Measurements from ENCODE around the gene CDH20. TPM values are rescaled to one million over a fixed set of nuclear protein-coding genes. Genes with fewer than 3 reads are reported as not detected.

The CDH20 gene
- total RNA-seq, 2 experiments from 2014 or later: 0.06 to 0.19 TPM

- POLR2A ChIA-PET: no interaction called here
- CTCF ChIA-PET: no interaction called here
Observed at GRCh38 chr18:61556862-61557261, 223.6 kb downstream of the CDH20 start.

DNA sequence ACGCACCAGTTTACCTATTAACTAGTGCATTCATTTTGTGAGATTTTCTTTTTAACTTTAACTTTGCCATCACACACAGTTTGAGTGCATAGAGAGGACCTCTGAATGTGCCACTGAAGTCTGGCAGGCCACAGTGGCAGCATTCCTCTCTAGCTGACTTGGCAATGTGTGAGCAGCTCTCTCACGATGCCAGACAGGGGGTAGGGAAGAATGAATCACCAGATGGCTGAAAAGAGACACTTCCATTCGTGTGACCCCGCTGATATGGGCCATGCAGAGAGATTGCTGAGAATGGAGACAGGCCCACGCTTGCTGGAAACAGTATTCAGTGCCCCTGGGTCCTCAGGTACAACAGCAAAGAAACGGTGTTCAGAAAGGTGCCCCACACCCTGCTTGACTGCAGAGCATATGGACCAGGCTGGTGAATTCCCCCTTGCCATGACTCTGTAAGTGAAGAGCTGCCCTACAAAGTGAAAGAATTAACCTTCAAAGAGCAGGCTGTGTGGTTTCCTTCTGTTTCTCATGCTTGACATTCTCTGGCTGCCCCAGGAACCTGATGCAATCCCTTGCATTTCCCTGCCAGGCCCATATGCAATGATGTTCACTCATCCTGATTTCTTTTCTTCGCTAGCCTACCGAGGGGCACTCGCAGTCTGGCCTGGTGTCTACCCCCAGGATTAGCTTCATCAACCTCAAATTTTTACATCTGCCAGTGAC is 236.1 kb downstream of the CDH20 start:
- POLR2A ChIA-PET: no interaction called here
- CTCF ChIA-PET: no interaction called here

DNA sequence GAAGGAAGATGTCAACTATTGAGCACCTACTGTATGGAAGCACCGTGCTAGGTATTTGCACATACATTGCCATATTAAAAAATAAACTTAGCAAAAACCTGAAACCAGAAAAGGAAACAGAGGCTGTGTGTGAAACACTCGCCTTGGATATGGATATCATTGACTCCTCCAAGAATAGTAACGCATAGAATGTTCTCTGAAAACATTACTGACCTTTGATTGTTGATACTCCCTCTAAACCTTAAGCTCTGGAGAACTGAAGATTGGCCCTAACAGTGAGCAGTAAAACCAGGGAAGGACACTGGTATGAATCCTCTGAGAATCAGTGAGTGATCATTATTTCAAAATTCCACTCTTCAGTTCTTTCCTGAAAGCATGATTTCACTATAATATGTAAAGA is 236.8 kb downstream of the CDH20 start:
- POLR2A ChIA-PET: no interaction called here
- CTCF ChIA-PET: no interaction called here

- ChIA-PET POLR2A (no interaction called here), CTCF (no interaction called here)
Observed at GRCh38 chr18:61572084-61572655, 238.9 kb downstream of the CDH20 start.

- CTCF ChIA-PET: no interaction called here
- POLR2A ChIA-PET: no interaction called here
Observed at GRCh38 chr18:61572871-61573270, 239.6 kb downstream of the CDH20 start.

- ChIA-PET POLR2A (no interaction called here), CTCF (interaction anchor here (0.9 kb wide), 1 partner anchor 20 kb away, joined by 3 read pairs; no protein-coding TSS in a partner anchor)
Observed at GRCh38 chr18:61574665-61575064, 241.4 kb downstream of the CDH20 start.

DNA sequence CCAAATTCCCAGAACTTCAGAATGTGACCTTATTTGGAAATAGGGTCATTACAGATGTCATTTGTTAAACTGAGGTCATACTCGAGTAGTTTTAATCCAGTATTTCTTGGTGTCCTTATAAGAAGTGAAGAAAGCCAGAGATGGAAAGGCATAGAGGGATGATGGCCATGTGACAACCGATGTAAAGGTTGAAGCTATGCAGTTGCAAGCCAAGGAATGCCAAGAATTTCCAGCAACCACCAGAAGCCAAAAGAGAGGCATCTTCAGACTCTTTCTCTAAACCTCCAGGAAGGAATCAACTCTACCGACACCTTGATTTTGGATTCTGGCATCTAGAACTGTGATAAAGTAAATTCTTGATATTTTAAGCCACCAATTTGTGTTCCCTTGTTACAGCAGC is 242.2 kb downstream of the CDH20 start:
- CTCF ChIA-PET: no interaction called here
- POLR2A ChIA-PET: no interaction called here

GRCh38 chr18:61578846-61579245 is 245.6 kb downstream of the CDH20 start:
- POLR2A ChIA-PET: no interaction called here
- CTCF ChIA-PET: no interaction called here

DNA sequence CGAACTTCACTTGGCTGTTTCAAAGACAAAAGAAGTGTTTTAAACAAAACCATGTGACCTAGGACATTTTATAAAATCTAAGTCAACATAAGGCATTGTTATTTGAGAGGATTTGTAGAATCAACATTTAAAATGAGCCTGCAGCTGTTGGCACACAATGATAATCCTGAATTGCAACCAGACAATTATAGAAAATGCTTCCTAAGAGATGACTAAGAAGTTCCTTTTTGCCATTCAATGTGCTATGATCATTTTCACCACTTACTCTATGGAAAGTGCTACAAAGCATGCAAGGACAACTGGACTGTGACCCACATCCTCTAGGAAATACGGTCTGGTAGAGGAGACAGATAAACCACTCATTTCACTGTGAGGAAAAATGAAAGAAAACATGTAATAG is 246.4 kb downstream of the CDH20 start:
- POLR2A ChIA-PET: no interaction called here

DNA sequence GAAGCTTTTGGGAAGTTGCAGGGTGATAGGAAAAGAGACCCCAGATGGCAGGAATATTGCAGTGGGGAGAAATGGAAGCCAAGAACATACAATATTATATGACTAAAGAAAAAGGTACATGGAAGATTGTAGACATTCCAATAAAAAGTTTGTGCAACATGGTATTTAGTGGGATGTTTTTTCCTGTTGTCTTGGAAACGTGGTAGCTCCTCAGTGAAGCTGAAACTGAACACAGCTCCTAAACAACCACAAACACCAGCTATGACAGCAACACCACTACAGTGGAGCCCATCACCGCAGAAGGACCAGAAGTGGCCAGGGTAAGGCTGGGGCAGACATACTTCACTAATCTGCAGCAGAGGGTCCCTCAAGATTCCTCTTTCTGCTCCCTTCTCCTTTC is 246.8 kb downstream of the CDH20 start:
- CTCF ChIA-PET: no interaction called here

More for the DNA sequence above, 246.4 kb downstream of the CDH20 start:
- CTCF ChIA-PET: no interaction called here

GRCh38 chr18:61581578-61582201 is 248.5 kb downstream of the CDH20 start:
- ChIA-PET POLR2A (no interaction called here), CTCF (interaction anchor here (0.8 to 1.1 kb wide), 2 partner anchors 547 to 551 kb away, joined by 3 read pairs; no protein-coding TSS in a partner anchor)

More for the DNA sequence above, 246.8 kb downstream of the CDH20 start:
- POLR2A ChIA-PET: no interaction called here

- CTCF ChIA-PET: interaction anchor here (0.8 to 1.1 kb wide), 2 partner anchors 547 to 551 kb away, joined by 3 read pairs; no protein-coding TSS in a partner anchor
- POLR2A ChIA-PET: no interaction called here
Observed at GRCh38 chr18:61582202-61582710, 249.0 kb downstream of the CDH20 start.

DNA sequence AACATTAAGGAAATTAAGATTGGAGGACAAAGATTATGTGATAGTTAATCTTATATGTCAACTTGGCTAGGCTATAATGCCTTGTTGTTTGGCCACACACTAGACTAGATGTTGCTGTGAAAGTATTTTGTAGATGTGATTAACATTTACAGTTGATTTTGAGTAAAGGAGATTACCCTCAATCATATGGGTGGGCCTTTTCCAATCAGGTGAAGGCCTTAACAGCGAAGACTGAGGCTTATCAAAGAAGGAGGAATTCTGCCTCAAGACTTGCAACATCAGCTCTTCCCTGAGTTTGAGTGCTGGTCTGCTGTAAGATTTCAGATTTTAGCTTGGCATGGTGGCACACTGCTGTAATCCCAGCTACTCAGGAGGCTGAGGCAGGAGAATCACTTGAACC is 250.3 kb downstream of the CDH20 start:
- ChIA-PET CTCF (no interaction called here), POLR2A (no interaction called here)

DNA sequence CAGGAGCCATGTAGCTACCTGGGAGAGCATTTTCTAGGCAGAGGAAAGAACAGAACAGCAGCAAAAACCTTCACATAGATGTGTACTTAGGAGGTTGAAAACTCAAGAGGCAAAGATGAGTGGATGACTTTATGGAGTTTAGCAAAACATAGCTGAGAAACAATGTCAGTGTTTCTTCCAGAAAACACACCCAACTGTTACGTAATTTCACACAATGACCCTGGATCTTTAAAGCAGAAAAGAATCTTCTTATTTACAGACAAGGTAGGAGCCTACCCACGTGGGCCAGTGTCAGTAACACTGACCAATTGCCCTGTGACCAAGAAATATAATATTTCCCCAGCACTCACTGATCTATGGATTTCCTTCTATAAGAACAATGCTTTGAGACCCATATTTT is 254.6 kb downstream of the CDH20 start:
- ChIA-PET POLR2A (no interaction called here), CTCF (no interaction called here)

DNA sequence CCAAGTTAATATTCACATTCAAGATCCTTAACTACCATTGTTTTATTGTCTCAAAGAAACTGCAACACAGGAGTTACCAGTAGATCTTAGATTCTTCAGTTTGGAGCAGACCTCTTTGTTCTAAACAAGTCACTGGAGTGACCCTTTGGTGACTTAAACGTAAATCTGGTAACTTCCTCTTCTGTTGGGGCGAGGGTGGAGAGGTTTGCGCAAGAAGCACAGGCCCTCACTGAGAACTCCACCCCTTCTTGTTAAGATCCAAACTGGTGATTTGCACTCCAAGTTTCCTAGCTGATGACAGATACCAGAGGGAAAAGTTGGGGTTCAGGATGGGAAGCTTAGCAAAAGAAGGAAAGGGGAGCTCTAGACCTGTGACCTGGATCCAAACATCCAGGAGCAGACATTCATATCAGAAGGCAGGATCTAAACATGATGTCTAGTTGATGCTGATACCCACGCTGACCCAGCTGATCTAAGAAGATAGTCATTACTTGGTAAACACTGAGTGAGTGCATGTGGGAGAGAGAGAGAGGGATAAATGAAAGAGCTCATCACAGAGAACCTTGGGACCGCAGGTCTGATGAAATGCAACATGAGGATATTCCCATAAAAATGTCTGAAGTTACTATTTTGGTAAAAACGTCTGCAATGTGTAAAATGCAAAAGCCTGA is 256.0 kb downstream of the CDH20 start:
- ChIA-PET POLR2A (no interaction called here), CTCF (no interaction called here)

GRCh38 chr18:61589724-61590065 is 256.5 kb downstream of the CDH20 start:
- ChIA-PET POLR2A (no interaction called here), CTCF (no interaction called here)

DNA sequence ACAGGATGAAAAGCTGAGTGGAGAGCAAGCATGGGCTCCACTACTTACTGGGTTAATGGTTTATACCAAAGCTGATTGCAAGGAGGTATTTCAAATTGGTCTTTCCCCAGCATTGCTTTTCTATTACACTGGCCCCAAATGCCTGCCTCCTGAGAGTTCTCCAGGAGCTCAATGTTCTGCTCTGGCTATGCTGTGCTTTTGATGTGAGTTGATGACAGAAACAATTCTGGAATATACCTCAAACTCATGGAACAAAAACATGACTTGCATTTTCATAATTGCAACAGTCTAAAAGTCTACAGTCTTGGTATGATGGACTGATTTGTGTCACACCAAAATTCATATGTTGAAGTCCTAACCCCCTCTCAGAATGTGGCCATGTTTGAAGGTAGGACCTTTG is 258.0 kb downstream of the CDH20 start:
- POLR2A ChIA-PET: no interaction called here

GRCh38 chr18:61595615-61596251 is 262.5 kb downstream of the CDH20 start:
- CTCF ChIA-PET: interaction anchor here (0.6 kb wide), 1 partner anchor 1442 kb away, joined by 4 read pairs; no protein-coding TSS in a partner anchor
- POLR2A ChIA-PET: no interaction called here

More for the DNA sequence above, 258.0 kb downstream of the CDH20 start:
- CTCF ChIA-PET: no interaction called here

GRCh38 chr18:61596296-61596695 is 263.1 kb downstream of the CDH20 start:
- ChIA-PET POLR2A (no interaction called here), CTCF (no interaction called here)

DNA sequence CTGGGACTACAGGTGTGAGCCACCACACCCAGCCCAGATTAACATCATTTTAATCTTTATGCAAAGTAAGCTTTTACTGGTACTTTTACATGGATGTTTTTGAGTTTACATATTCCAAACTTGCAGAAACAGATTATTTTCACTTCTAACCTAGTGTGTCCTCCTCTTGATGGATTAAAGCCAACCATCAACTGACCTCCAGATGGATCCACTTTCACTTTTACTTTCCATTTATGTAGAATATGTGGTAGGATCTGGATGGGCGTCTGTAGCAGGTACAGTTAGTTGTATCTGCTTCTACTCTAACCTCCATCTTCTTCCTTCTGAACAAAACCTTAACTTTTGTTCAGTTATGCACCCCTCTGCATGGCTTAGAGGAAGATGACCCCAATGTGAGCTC is 264.1 kb downstream of the CDH20 start:
- ChIA-PET CTCF (no interaction called here), POLR2A (no interaction called here)
